GM12865 (cell line): ENCODE results near the gene F10.
A peak's percentile ranks its signal among the peaks of the same experiment; 100 is the strongest.

Experiments used
- DNase-seq: peaks from one replicate; pipeline ENCODE4 v3.0.0; 2010; ENCODE audit warnings: low read depth
- H3K4me3 ChIP-seq: 2 replicates; pipeline ENCODE4 v1.5.1; 2011; ENCODE audit warnings: mild to moderate bottlenecking, low read depth, low read length, control low read depth
- TF ChIP-seq, protein P1 (sequence below): IDR thresholded peaks from 2 replicates; pipeline ENCODE4 v1.5.1; 2011; ENCODE audit warnings: low read length, control low read depth, low read depth, inconsistent platforms; ENCODE audit not compliant: insufficient read depth; ENCODE audit errors: missing control alignments

F10 gene

DNA sequence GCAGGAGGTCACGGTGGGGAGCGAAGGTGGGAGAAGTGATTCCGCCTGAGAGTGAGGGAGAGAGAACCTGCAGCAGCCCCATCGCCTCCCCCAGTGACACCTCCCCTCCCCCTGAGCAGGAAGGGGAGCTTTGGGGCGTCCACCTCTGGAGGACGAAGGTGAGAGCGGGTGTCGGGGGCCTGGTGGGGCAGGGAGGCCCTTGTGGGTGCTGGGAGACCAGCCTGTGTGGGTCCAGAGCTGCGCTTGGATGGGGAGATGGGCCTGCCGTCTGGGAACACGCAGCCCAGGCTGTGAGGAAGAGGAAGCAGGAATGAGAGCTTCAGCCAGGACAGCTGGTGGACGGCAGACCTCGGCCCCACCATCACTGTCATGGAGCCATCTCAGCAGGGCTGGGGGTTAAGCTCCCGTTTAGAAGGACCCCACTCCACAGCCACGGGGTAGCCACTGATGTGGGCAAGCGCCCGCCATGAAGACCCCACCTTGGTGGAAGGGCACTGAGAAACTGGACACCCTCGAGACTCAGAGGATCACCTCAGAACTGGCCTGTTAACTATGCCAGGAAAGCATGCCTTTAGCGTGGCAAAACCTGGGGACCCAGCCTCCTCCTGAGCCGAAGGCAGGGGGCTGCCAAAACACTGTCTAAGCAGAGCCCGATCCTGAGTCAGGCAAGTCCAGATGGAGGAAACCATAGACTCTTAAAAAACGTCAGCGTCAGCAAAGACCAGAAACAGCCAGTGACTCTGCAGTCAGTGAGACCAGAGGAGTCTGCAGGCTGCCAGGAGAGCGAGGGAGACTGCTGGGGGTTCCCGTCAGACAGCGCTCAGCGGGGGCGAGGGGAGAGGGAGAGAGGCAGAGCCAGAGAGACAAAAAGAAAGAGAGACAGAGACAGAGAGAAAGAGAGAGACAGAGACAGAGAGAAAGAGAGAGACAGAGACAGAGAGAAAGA is 29.4 kb downstream of the F10 start:
- TF ChIP-seq, protein P1, sequence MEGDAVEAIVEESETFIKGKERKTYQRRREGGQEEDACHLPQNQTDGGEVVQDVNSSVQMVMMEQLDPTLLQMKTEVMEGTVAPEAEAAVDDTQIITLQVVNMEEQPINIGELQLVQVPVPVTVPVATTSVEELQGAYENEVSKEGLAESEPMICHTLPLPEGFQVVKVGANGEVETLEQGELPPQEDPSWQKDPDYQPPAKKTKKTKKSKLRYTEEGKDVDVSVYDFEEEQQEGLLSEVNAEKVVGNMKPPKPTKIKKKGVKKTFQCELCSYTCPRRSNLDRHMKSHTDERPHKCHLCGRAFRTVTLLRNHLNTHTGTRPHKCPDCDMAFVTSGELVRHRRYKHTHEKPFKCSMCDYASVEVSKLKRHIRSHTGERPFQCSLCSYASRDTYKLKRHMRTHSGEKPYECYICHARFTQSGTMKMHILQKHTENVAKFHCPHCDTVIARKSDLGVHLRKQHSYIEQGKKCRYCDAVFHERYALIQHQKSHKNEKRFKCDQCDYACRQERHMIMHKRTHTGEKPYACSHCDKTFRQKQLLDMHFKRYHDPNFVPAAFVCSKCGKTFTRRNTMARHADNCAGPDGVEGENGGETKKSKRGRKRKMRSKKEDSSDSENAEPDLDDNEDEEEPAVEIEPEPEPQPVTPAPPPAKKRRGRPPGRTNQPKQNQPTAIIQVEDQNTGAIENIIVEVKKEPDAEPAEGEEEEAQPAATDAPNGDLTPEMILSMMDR, result no peak
- DNase-seq, result no peak
- H3K4me3 ChIP-seq, result no peak overlapping the region

- H3K4me3 ChIP-seq, result no peak overlapping the region; the same call in 1 of the 2 replicates
- DNase-seq, result no peak
- TF ChIP-seq, protein P1, result no peak
These were observed 30.0 kb downstream of the F10 start for GRCh38 chr13:113152691-113152983.

GRCh38 chr13:113152984-113153809 is 30.6 kb downstream of the F10 start:
- TF ChIP-seq, protein P1, result no peak
- peak overlapping the region; percentile 42 for H3K4me3 ChIP-seq
- DNase-seq, result peak; percentile 16

- TF ChIP-seq, protein P1, result no peak
- H3K4me3 ChIP-seq, result peak overlapping the region; percentile 42
- peak; percentile 71 for DNase-seq
These were observed 31.5 kb downstream of the F10 start for GRCh38 chr13:113153810-113154748.

DNA sequence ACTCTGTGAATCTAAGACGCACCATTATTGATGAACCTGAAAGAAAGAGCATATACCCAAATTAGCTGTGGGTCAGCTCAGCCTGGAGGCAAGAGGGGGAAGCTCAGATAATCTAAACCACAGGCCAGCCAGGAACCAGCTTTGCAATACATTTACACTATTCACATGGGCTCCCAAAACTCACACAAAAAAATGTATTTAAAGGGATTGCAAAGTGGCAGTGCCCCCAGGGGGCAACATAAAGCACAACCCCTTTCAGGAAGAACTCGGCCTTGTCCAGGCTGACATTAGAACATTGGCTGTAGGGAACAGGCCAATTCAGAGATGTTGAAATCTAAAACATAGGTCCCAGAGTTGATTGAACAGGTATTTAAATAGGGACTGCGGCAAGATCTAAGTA is 32.6 kb downstream of the F10 start:
- H3K4me3 ChIP-seq, result no peak overlapping the region
- DNase-seq, result no peak
- TF ChIP-seq, protein P1, result no peak

- DNase-seq, result no peak
These were observed 33.5 kb downstream of the F10 start for GRCh38 chr13:113155982-113156655.

More at GRCh38 chr13:113155982-113156655, 33.5 kb downstream of the F10 start:
- TF ChIP-seq, protein P1, result no peak
- H3K4me3 ChIP-seq, result no peak overlapping the region
